ENCODE data around the gene FYN.

DNA sequence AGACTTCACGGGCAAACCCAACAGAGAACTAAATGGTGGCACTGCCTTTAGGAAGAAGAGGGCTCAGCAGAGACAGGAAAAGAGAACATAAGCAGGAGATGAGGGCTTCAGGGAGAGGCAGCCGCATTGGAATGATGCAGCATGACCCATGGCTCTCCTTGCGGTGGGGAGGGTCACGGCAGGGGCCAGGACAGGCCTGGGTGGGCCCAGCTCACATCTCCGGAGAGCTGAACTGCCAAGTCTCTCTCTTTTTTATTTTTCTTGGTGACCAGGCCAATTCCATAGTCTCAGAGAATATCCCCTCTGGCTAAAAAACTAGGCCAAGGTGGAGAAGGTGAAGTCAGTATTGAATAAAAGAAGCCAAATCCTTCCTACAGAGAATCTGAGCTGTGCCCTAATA lies 190.1 kb downstream of the FYN start:
- TF ChIP-seq, protein P1, sequence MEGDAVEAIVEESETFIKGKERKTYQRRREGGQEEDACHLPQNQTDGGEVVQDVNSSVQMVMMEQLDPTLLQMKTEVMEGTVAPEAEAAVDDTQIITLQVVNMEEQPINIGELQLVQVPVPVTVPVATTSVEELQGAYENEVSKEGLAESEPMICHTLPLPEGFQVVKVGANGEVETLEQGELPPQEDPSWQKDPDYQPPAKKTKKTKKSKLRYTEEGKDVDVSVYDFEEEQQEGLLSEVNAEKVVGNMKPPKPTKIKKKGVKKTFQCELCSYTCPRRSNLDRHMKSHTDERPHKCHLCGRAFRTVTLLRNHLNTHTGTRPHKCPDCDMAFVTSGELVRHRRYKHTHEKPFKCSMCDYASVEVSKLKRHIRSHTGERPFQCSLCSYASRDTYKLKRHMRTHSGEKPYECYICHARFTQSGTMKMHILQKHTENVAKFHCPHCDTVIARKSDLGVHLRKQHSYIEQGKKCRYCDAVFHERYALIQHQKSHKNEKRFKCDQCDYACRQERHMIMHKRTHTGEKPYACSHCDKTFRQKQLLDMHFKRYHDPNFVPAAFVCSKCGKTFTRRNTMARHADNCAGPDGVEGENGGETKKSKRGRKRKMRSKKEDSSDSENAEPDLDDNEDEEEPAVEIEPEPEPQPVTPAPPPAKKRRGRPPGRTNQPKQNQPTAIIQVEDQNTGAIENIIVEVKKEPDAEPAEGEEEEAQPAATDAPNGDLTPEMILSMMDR (optimal IDR thresholded peaks at IDR 0.05 in 1 of 3, IDR thresholded peaks at IDR 0.05 in 1 of 3, conservative IDR thresholded peaks at IDR 0.05 in 1 of 3; ENCODE audit: extremely low read depth in 1 of 3, insufficient read depth in 2 of 3, low read length in 3 of 3) = no peak
- no peak for TF ChIP-seq EZH2 (IDR thresholded peaks at IDR 0.05; ENCODE audit: low read length)
